ENCODE data around the gene FAM184B.
A peak's percentile ranks its signal among the peaks of the same experiment; 100 is the strongest.
"Not testable (repeated sequence)": the region's sequence is repeated elsewhere in the genome, so short reads cannot be mapped to it uniquely, and the experiment has no call there.

FAM184B gene

GRCh38 chr4:17680559-17681280 is 100.7 kb downstream of the FAM184B start:
- DNase-seq, result no peak

GRCh38 chr4:17670423-17670822 is 111.0 kb downstream of the FAM184B start:
- no peak for DNase-seq

GRCh38 chr4:17667653-17668201 is 113.7 kb downstream of the FAM184B start:
- no peak for DNase-seq

GRCh38 chr4:17667253-17667652 is 114.2 kb downstream of the FAM184B start:
- DNase-seq, result no peak

- DNase-seq, result no peak
Observed at GRCh38 chr4:17665852-17666251, 115.6 kb downstream of the FAM184B start.

DNA sequence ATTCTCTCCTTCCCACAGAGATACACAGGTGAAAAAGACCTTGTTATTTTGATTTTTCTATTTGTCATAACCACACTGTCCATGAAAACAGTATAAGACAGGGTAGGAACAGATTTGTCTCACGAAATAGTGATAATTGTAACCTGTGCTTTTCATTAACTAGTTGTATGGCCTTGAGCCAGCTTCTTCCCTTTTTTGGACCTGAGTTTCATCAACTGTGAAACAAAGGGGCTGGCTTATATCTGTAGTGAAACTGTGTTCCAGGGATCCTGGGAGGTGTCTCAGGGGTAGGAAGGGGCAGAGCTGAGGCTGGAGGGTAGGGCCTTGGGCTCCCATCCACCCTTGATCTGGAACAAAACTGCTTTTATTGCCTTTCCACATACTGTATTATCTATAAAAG is 116.1 kb downstream of the FAM184B start:
- no peak for DNase-seq

GRCh38 chr4:17664755-17665154 is 116.7 kb downstream of the FAM184B start:
- no peak for DNase-seq

DNA sequence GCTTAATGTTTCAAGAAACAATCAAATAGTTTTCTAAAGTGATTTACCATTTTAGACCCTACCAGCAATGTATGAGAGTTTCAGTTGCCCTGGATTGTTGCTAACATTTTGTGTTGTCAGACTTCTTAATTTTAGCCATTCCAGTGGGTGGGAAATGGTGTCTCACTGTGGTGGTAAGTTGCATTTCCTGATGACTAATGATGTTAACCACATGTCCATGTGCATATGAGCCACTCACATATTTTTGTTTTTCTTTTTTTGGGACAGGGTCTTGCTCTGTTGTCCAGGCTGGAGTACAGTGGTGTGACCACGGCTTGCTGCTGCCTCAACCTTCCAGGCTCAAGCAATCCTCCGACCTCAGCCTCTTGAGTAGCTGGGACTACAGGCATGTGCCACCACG is 118.7 kb downstream of the FAM184B start:
- DNase-seq, result no peak

DNA sequence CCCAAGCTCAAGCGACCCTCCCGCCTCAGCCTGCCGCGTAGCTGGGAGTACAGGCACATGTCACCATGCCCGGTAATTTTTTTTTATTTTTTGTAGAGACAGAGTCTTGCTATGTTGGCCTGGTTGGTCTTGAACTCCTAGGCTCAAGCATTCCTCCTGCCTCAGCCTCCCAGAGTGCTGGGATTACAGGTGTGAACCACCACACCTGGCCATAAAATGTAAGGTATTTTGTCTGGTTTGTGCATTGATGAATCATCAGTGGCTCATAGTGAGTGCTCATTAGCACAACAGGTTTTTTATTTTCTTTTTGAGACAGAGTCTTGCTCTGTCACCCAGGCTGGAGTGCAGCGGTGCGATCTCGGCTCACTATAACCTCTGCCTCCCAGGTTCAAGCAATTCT is 122.2 kb downstream of the FAM184B start:
- not testable (repeated sequence) for DNase-seq

GRCh38 chr4:17657849-17658248 is 123.6 kb downstream of the FAM184B start:
- DNase-seq, result no peak

GRCh38 chr4:17657090-17657489 is 124.3 kb downstream of the FAM184B start:
- DNase-seq, result no peak

DNA sequence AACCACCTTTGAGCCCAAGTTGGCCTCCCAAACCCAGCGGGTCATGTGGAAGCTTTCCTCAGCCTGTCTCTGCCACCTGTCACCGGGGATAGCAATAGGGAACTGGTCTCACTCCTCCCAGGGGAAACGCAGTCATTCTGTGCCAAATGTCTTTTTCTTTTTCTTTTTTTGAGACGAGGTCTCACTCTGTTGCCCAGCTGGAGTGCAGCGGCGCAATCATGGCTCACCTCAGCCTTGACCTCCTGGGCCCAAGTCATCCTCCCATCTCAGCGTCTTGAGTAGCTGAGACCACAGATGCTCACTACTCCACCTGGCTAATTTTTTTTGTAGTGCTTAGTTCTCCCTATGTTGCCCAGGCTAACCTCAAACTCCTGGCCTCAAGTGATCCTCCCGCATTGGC is 126.7 kb downstream of the FAM184B start:
- DNase-seq, result no peak

DNA sequence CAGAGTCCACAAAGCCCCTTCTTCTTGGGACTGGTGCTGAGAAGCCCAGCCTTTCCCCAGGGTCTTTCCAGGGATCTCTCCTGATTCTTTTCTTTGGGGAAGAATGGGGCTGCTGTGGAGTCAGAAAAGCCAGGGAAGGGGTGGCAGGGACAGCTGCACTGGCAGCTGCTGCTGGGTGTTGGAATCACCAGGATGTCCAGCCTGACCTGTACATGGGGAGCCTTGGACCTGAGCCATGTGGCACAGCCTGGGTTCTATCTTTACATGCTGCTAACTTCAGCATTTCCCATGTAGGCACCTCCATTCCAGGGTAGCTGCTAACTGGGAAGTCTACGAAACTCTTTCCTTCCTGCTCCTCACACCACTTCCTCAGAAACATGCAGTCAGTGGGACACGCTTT is 131.0 kb downstream of the FAM184B start:
- DNase-seq, result no peak

DNA sequence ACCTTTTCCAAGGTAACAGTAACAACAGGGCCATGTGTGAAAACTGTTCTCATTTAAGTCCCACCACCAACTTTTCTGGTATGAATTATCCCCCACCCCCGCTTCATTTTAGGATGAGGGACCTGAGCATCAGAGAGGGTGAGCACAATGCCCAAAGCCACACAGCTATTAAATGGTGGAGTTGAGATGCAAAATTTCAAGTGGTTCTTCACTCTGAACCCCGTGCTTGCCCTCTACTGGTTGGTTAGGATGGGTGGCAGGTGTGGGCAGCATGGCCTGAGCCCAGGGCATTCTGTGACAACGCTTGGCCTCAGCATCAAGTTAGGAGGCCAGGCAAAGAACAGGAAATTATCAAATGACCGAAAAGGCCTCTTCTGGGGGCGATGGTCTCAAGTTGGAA is 133.5 kb downstream of the FAM184B start:
- no peak for DNase-seq

- DNase-seq, result no peak
Observed at GRCh38 chr4:17647176-17647806, 134.1 kb downstream of the FAM184B start.

GRCh38 chr4:17646693-17647092 is 134.7 kb downstream of the FAM184B start:
- no peak for DNase-seq

DNA sequence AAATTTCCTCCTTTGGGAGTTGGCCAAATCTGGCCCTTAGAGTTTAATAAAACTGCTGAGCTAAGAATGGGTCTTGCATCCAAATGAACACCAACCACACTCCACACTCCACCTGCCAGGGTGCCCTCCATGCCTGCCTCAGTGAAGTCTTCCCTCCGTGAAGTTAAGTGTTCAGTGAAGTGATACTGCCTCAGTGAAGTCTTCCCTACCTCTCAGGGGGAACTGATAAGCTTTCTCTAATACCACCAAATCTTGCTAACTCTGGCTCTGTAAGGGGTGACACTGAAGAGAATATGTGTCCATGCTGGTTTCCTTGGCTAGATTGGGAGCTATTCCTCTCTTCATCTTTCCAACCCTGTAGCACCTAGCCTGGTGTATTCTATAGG is 139.0 kb downstream of the FAM184B start:
- no peak for DNase-seq

DNA sequence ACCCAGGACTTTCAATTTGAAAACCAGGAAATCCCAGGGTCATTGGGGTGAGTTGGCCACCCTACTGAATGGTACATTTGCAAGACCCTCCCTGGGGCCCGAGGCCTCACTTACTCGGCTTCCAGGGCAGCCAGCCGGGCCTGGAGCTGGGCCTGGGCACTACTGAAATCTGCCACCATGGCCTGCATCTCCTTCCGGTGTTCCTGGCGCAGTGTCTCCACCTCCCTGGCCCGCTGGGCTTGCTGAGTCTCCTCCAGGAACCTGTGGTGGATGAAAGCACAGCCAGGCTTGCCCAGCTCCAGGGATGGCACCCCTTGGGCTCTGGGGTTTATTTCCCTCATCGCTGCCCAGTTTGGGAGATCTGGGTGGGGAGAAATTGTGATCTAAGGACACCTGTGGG is 142.3 kb downstream of the FAM184B start:
- DNase-seq, result no peak

GRCh38 chr4:17636696-17637622 is 144.5 kb downstream of the FAM184B start:
- DNase-seq, result peak; percentile 5 to 60 (median 56)

GRCh38 chr4:17636341-17636695 is 145.1 kb downstream of the FAM184B start:
- no peak for DNase-seq

DNA sequence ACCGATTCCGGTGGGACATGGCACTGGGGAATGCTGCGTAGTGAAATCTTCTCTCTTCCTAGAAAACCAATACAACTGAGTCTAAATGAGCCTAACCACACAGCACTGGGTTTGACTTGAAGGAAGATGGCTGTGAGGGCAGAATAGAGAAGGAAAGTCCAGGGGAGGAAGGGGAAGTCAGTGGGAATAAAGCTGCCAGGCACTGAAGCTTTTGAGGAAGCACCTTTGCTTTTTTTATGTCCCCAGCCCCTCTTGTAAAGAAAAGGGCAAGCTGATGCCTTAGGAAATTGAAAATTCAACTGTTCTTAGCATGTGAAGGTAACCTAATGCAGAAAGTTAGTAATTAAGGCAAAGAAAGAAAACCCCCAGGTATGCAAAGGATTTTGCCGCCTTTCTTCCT is 146.4 kb downstream of the FAM184B start:
- DNase-seq, result no peak

GRCh38 chr4:17633600-17633999 is 147.8 kb downstream of the FAM184B start:
- DNase-seq, result no peak

DNA sequence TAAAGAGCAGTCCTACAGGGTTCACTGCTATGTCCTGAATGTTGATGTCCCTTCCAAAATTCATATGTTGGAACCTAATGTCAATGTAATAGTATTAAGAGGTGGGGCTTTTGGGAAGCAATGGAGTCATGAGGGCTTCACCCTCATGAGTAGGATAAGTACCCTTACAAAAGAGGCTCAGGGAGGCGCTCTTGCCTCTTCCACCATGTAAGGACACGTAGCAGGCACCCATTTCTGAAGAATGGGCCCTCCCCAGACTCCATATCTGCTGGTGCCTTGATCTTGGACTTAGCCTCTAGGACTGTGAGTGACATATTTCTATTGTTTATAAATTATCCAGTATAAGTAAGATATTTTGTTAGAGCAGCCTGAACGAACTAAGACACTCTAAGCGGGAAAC is 151.2 kb downstream of the FAM184B start:
- DNase-seq, result no peak

- DNase-seq, result no peak
Observed at GRCh38 chr4:17624821-17625220, 156.6 kb downstream of the FAM184B start.
